K562 (cell line): ENCODE results near the gene MYL5. TPM values are rescaled to one million over a fixed set of nuclear protein-coding genes. Genes with fewer than 3 reads are reported as not detected.

ENCODE experiments used
- ATAC-seq: fragments of 200-7000 bp; cut with Tn5 transposase; 3 replicates; pipeline ENCODE4 v1.9.1; 2020; ENCODE audit warnings: moderate library complexity
- BruUV-seq: library from RNA; stranded (reverse); fragments of 400-500 nt; replicated peaks from 2 replicates; lab custom pipeline; 2021; lab: Mats Ljungman, UMichigan
- CTCF ChIA-PET: fragments of 300-600 bp; formaldehyde crosslinking; extraction: SDS; loops from one replicate; lab custom pipeline; 2021; ENCODE audit warnings: low intra/inter-chr PET ratio; lab: Yijun Ruan, JAX
- POLR2A ChIA-PET: fragments of 300-600, 350-650 bp; sonication (Branson Sonifier 250); formaldehyde crosslinking; extraction: SDS; loops from one replicate; lab custom pipeline; 2021; ENCODE audit warnings: antibody characterized with exemption, inconsistent platforms; lab: Yijun Ruan, JAX
- DNase-seq, 4 experiments: peaks; one replicate each; pipeline versions ENCODE4 v3.0.0 to v3.0.0-alpha.2; 2011 to 2018; ENCODE audit warnings: low spot score in 3 of 4, mixed read lengths in 3 of 4; ENCODE audit errors: extremely low read depth in 1 of 4
- FAIRE-seq: peaks from 2 replicates; lab custom pipeline; 2011; peaks lifted over from hg19 to GRCh38; lab: Jason Lieb, UNC
- H2AFZ ChIP-seq: 2 replicates; pipeline ENCODE4 v1.6.0; 2011; ENCODE audit warnings: low read depth, low read length, control low read depth, inconsistent platforms
- H3K27ac ChIP-seq: fragments of 200-600 bp; 3 replicates; pipeline ENCODE4 v1.8.0; 2011; ENCODE audit warnings: low read depth, mild to moderate bottlenecking, control low read depth, inconsistent platforms, low read length, moderate library complexity, mixed read lengths; ENCODE audit errors: extremely low read depth
- H3K27me3 ChIP-seq, 2 experiments: fragments of 300-600 bp in 1 of 2; 2 replicates in 1 of 2; 3 replicates in 1 of 2; pipeline versions ENCODE4 v1.6.0 to v1.8.0; 2011; ENCODE audit warnings: inconsistent platforms in 2 of 2, low read length in 2 of 2, mild to moderate bottlenecking in 1 of 2, mixed read lengths in 1 of 2, moderate library complexity in 1 of 2; ENCODE audit not compliant: control insufficient read depth in 2 of 2, insufficient read depth in 2 of 2
- H3K36me3 ChIP-seq: fragments of 300-600 bp; 3 replicates; pipeline ENCODE4 v1.8.0; 2011; ENCODE audit warnings: mild to moderate bottlenecking, low read length, inconsistent platforms; ENCODE audit not compliant: control insufficient read depth, insufficient read depth
- H3K4me1 ChIP-seq, 2 experiments: fragments of 200-600 bp in 1 of 2; replicated peaks in 1 of 2; 2 replicates in 1 of 2; 3 replicates in 1 of 2; pipeline versions ENCODE4 v1.5.1 to v1.8.0; 2011; ENCODE audit warnings: inconsistent platforms in 2 of 2, low read length in 2 of 2, mild to moderate bottlenecking in 1 of 2, mixed read lengths in 1 of 2, moderate library complexity in 1 of 2; ENCODE audit not compliant: control insufficient read depth in 2 of 2, insufficient read depth in 2 of 2
- H3K4me2 ChIP-seq: 2 replicates; pipeline ENCODE4 v1.6.1; 2011; ENCODE audit warnings: low read length, control low read depth, inconsistent platforms, mixed read lengths; ENCODE audit not compliant: insufficient read depth
- H3K4me3 ChIP-seq: fragments of 200-600 bp; sonication (generic), shearing (Covaris generic); 2 replicates; pipeline ENCODE4 v1.5.1; 2016; ENCODE audit warnings: control low read depth, inconsistent platforms
- H3K79me2 ChIP-seq: fragments of 200-600 bp; 3 replicates; pipeline ENCODE4 v1.8.0; 2011; ENCODE audit warnings: low read length, inconsistent platforms; ENCODE audit not compliant: control insufficient read depth, insufficient read depth
- H3K9ac ChIP-seq, 2 experiments: 2 replicates each; pipeline versions ENCODE4 v1.6.0 to v1.6.1; 2011; ENCODE audit warnings: low read depth in 2 of 2, low read length in 2 of 2, control low read depth in 1 of 2, inconsistent platforms in 1 of 2, mild to moderate bottlenecking in 1 of 2, mixed read lengths in 1 of 2; ENCODE audit not compliant: insufficient read depth in 1 of 2
- H3K9me1 ChIP-seq: one replicate; pipeline ENCODE4 v1.6.0; 2011; ENCODE audit warnings: inconsistent platforms, mild to moderate bottlenecking, low read length, moderate library complexity; ENCODE audit not compliant: control insufficient read depth, insufficient read depth
- H3K9me3 ChIP-seq: replicated peaks from 2 replicates; pipeline ENCODE4 v1.5.1; 2011; ENCODE audit warnings: low read depth, low read length, inconsistent platforms; ENCODE audit not compliant: control insufficient read depth, insufficient read depth
- H4K20me1 ChIP-seq: replicated peaks from 2 replicates; pipeline ENCODE4 v1.6.1; 2011; ENCODE audit warnings: low read length, inconsistent platforms, mixed read lengths; ENCODE audit not compliant: control insufficient read depth, insufficient read depth
- ETS1 ChIP-seq: conservative IDR thresholded peaks from 2 replicates; pipeline ENCODE4 v1.6.1; 2011; ENCODE audit warnings: low read depth, mild to moderate bottlenecking, low read length; ENCODE audit not compliant: control insufficient read depth
- HBP1 ChIP-seq: fragments of 450-650 bp; formaldehyde crosslinking; IDR thresholded peaks from 2 replicates; pipeline ENCODE4 v1.4.0; 2022; ENCODE audit warnings: missing genetic modification characterization
- RAD51 ChIP-seq: fragments of 450-650 bp; IDR thresholded peaks from 2 replicates; pipeline ENCODE4 v1.7.1; 2016; ENCODE audit warnings: low read depth, mild to moderate bottlenecking, borderline replicate concordance
- ZNF253 ChIP-seq: fragments of 250-450 bp; sonication (Bioruptor Pico); conservative IDR thresholded peaks from 2 replicates; pipeline ENCODE4 v1.6.1; 2021; ENCODE audit warnings: mild to moderate bottlenecking
- WGBS: fragments of 100-300 bp; shearing (Covaris generic); methylation state at CpG from one replicate; pipeline ENCODE4 v1.1.6; 2016; ENCODE audit warnings: low coverage, mixed read lengths; ENCODE audit not compliant: insufficient coverage; ENCODE audit errors: missing lambda C conversion rate; 5-methylcytosine and 5-hydroxymethylcytosine counted together
- in situ Hi-C: fragments of 300-500 bp; cut with MboI; formaldehyde crosslinking; loops from 4 replicates; pipeline ENCODE4 v1.15.0; 2018; ENCODE audit warnings: inconsistent platforms, mixed read lengths
- intact Hi-C: fragments of 100-400 bp; cut with micrococcal nuclease; formaldehyde crosslinking; loops from 2 replicates; pipeline ENCODE4 v1.14.2; 2022
- polyA plus RNA-seq, 8 experiments: library from polyadenylated mRNA; depleted of rRNA in 4 of 8; stranded (reverse) in 5 of 8; unstranded in 3 of 8; fragments of >200 nt; fragmentation: Nextera tagmentation in 2 of 8; fragmentation: Illumina TruSeq in 1 of 8; extraction: Ambion mirVana in 2 of 8; extraction: Trizol in 1 of 8; gene quantifications; 2 replicates each; pipeline versions ENCODE4 v1.2.1 to v1.2.3, GENCODE V29; 2011 to 2014; ENCODE audit warnings: inconsistent platforms in 1 of 8, missing spikeins in 1 of 8
- total RNA-seq, 7 experiments: library from RNA; depleted of rRNA in 6 of 7; stranded (reverse); fragments of >200 nt in 6 of 7; fragmentation: Illumina TruSeq in 2 of 7; extraction: Trizol in 2 of 7; gene quantifications; 2 replicates each; pipeline versions ENCODE4 v1.2.1 to v1.2.3, GENCODE V29; 2011 to 2021; ENCODE audit warnings: low replicate concordance in 1 of 7

Gene MYL5
- total and polyA plus RNA-seq, 9 of the 15 experiments (the other 6 are each of a cell fraction or from before 2014, with no cell fraction given): 1.4 to 10.0 (median 4.1) TPM

- H3K36me3 ChIP-seq: 0 out of 3 replicates have a peak, but pooled peaks cover 4% of the 10 kb centered on the region
- FAIRE-seq (no peak), DNase-seq (no peak)
- BruUV-seq: no TSS peak
- peaks cover 4% of the 10 kb centered on the region for H3K9me1 ChIP-seq
- no peak overlapping the region for H3K4me3 ChIP-seq
- ChIA-PET POLR2A (interaction anchor here (0.6 to 1.4 kb wide), 3 partner anchors 7 to 290 kb away, joined by 3 read pairs; no protein-coding TSS in a partner anchor), CTCF (no interaction called here)
- H3K9me3 ChIP-seq: no peaks in the 10 kb centered on the region
- H3K9ac ChIP-seq: peak overlapping the region; percentile 63 to 81
- H4K20me1 ChIP-seq: no peaks in the 10 kb centered on the region
- intact Hi-C loops: no loop called here
- H3K4me1 ChIP-seq: peaks cover 29 to 86% of the 10 kb centered on the region in 2 experiments; a peak in 4 of 5 replicates
- H3K27ac ChIP-seq: peak overlapping the region; percentile 74
- peaks cover 24% of the 10 kb centered on the region for H3K79me2 ChIP-seq
- in situ Hi-C loops: no loop called here
- 60% methylated on average over 3 of the region's 10 CpGs for WGBS
- peak overlapping the region; percentile 83; the same call in 1 of the 2 replicates for H2AFZ ChIP-seq
- TF ChIP-seq RAD51 (no peak), ZNF253 (no peak), ETS1 (0 out of 2 replicates have a peak, but pooled peaks have one; percentile 34), HBP1 (CRISPR knock-in tag) (no peak)
- TF ChIP-seq, all 486 proteins: peak for 1
- Histone ChIP-seq H3K4me2 (peak overlapping the region; percentile 69), H3K27me3 (no peaks in the 10 kb centered on the region)
- no peak for ATAC-seq
These were observed 29.2 kb downstream of the MYL5 start for GRCh38 chr4:703336-704197.
